ENCODE results near the gene VARS1.
A peak's percentile ranks its signal among the peaks of the same experiment; 100 is the strongest.
"Not testable (repeated sequence)": the region's sequence is repeated elsewhere in the genome, so short reads cannot be mapped to it uniquely, and the experiment has no call there.

Gene VARS1

DNA sequence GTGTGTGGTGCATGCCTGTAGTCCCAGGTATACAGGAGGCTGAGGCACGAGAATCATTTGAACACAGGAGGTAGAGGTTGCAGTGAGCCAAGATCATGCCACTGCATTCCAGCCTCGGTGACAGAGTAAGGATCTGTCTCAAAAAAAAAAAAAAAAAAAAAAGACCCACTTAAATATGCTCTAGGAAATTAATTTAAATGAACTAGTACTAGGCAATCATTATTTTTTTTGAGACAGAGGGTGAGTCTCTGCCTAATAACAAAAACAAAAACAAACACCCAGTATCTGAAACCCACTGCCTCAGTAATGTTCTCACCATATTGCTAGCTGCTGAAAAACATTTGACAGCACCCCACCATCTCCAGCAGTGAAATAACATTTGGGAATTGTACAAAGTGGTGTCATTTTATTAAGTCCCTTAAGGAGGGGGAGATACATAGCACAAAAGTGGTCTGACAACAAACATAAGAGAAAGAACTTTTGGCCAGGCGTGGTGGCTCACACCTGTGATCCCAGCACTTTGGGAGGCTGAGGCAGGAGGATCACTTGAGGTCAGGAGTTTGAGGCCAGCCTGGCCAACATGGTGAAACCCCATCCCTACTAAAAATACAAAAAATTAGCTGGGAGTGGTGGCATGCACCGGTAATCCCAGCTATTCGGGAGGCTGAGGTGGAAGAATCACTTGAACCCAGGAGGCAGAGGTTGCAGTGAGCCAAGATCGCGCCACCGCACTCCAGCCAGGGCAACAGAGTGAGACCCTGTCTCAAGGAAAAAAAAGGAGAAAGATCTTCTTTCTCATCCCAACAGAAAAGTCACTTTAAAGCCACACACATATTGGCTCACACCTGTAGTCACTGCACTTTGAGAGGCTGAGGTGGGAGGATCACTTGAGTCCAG, 5.7 kb upstream of the VARS1 start:
- not testable (repeated sequence) for H3K9ac ChIP-seq (ENCODE audit: low read length); H3K4me1 ChIP-seq (ENCODE audit: control insufficient read depth, insufficient read depth, low read length); H3K9me3 ChIP-seq (ENCODE audit: control insufficient read depth, low read length); H3K4me3 ChIP-seq (ENCODE audit: low read length); H3K27me3 ChIP-seq (ENCODE audit: control insufficient read depth, insufficient read depth, low read length); H3K36me3 ChIP-seq (ENCODE audit: control insufficient read depth, insufficient read depth, low read length)

DNA sequence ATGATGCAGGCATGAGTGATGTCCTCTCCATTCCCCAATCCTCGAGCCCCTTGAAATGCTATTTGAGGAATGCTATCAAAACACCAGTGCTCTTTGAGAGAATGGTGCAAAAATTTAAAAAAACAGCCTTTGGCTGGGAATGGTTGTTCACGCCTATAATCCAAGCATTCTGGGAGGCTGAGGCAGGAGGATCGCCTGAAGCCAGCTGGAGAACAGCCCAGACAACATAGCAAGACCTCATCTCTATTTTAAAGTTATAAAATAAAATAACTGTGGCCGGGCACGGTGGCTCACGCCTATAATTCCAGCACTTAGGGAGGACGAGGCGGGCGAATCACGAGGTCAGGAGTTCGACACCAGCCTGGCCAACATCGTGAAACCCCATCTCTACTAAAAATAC, 4.2 kb upstream of the VARS1 start:
- H3K27me3 ChIP-seq (ENCODE audit: control insufficient read depth, insufficient read depth, low read length): no peaks in the 10 kb centered on the region
- H3K36me3 ChIP-seq (ENCODE audit: control insufficient read depth, insufficient read depth, low read length): no peaks in the 10 kb centered on the region
- H3K9ac ChIP-seq (ENCODE audit: low read length): no peak overlapping the region
- no peak overlapping the region for H3K4me3 ChIP-seq (ENCODE audit: low read length)
- peaks cover 1% of the 10 kb centered on the region for H3K4me1 ChIP-seq (ENCODE audit: control insufficient read depth, insufficient read depth, low read length)
- no peaks in the 10 kb centered on the region for H3K9me3 ChIP-seq (ENCODE audit: control insufficient read depth, low read length)

- Histone ChIP-seq H3K4me1 (ENCODE audit: control insufficient read depth, insufficient read depth, low read length) (peaks cover 9% of the 10 kb centered on the region), H3K9ac (ENCODE audit: low read length) (no peak overlapping the region), H3K4me3 (ENCODE audit: low read length) (no peak overlapping the region), H3K27me3 (ENCODE audit: control insufficient read depth, insufficient read depth, low read length) (no peaks in the 10 kb centered on the region), H3K9me3 (ENCODE audit: control insufficient read depth, low read length) (no peaks in the 10 kb centered on the region), H3K36me3 (ENCODE audit: control insufficient read depth, insufficient read depth, low read length) (no peaks in the 10 kb centered on the region)
Measured at GRCh38 chr6:31797588-31797987, 2.0 kb upstream of the VARS1 start.

DNA sequence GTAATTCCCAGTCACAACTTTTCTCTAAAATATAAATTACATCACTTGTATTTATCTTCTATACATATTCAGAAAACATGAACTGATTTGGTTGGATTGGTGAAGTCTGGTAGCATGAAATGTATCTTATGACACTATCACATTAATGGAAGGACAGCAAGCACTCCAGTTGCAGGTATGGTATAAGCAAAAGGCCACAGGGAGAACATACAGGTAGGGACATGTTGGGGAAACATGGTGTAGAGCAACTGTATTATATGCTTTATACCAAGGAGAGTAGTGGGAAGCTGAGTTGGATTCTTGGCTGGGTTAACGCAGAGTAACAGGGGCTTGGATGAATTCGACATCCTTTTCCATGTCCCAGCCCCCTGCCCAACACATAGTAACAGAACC, 1.4 kb upstream of the VARS1 start:
- no peaks in the 10 kb centered on the region for H3K36me3 ChIP-seq (ENCODE audit: control insufficient read depth, insufficient read depth, low read length)
- H3K9me3 ChIP-seq (ENCODE audit: control insufficient read depth, low read length): no peaks in the 10 kb centered on the region
- no peak overlapping the region for H3K9ac ChIP-seq (ENCODE audit: low read length)
- H3K4me3 ChIP-seq (ENCODE audit: low read length): no peak overlapping the region
- H3K27me3 ChIP-seq (ENCODE audit: control insufficient read depth, insufficient read depth, low read length): no peaks in the 10 kb centered on the region
- H3K4me1 ChIP-seq (ENCODE audit: control insufficient read depth, insufficient read depth, low read length): peaks cover 9% of the 10 kb centered on the region

GRCh38 chr6:31794866-31795615, 511 bp downstream of the VARS1 start:
- Histone ChIP-seq H3K9me3 (ENCODE audit: control insufficient read depth, low read length) (no peaks in the 10 kb centered on the region), H3K36me3 (ENCODE audit: control insufficient read depth, insufficient read depth, low read length) (no peaks in the 10 kb centered on the region)

DNA sequence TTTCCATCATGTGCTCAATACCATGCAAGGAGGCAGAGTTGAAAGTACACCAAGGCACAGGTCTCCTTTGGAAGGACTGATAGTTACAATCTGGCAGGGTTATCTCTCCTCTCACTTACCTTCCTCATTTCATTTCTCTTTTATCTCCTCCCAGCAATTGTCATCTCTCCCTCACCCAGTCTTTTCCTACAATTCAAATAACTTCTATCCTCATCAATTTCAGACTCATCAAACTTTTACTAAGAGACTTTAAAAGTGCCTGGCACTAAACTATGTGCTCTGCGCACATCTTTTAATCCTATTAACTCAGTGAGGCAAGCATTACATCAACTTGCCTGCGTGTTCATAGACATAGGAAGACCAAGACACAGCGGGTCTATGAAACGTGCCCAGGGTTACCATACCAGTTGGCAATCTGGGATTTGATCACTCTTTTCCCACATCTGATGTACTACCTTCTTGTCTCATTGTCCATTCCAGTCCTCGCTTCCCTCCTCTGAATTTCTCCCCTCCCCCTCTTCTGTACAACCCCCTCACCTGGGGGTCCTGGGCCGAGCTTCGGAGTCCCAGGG, 1.2 kb downstream of the VARS1 start:
- Histone ChIP-seq H3K9ac (ENCODE audit: low read length) (peak overlapping the region; percentile 98), H3K27me3 (ENCODE audit: control insufficient read depth, insufficient read depth, low read length) (no peaks in the 10 kb centered on the region), H3K36me3 (ENCODE audit: control insufficient read depth, insufficient read depth, low read length) (no peaks in the 10 kb centered on the region), H3K9me3 (ENCODE audit: control insufficient read depth, low read length) (no peaks in the 10 kb centered on the region), H3K4me1 (ENCODE audit: control insufficient read depth, insufficient read depth, low read length) (peaks cover 9% of the 10 kb centered on the region), H3K4me3 (ENCODE audit: low read length) (peak overlapping the region; percentile 77)

More at GRCh38 chr6:31794866-31795615, 511 bp downstream of the VARS1 start:
- Histone ChIP-seq H3K4me1 (ENCODE audit: control insufficient read depth, insufficient read depth, low read length) (peaks cover 9% of the 10 kb centered on the region), H3K4me3 (ENCODE audit: low read length) (peak overlapping the region; percentile 77), H3K9ac (ENCODE audit: low read length) (peak overlapping the region; percentile 98), H3K27me3 (ENCODE audit: control insufficient read depth, insufficient read depth, low read length) (no peaks in the 10 kb centered on the region)

DNA sequence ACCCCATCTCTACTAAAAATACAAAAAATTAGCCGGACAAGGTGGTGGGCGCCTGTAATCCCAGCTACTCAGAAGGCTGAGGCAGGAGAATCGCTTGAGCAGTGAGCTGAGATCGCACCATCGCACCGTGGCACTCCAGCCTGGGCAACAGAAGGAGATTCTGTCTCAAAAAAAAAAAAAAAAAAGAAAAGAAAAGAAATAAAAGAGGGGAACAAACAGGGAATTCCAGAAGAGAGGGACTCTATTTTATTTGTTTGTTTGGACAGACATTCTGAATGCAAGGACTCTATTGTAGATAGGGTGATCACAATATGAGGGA, 1.7 kb downstream of the VARS1 start:
- not testable (repeated sequence) for H3K36me3 ChIP-seq (ENCODE audit: control insufficient read depth, insufficient read depth, low read length); H3K27me3 ChIP-seq (ENCODE audit: control insufficient read depth, insufficient read depth, low read length); H3K4me3 ChIP-seq (ENCODE audit: low read length); H3K9me3 ChIP-seq (ENCODE audit: control insufficient read depth, low read length); H3K4me1 ChIP-seq (ENCODE audit: control insufficient read depth, insufficient read depth, low read length)
- peak overlapping the region; percentile 98 for H3K9ac ChIP-seq (ENCODE audit: low read length)

DNA sequence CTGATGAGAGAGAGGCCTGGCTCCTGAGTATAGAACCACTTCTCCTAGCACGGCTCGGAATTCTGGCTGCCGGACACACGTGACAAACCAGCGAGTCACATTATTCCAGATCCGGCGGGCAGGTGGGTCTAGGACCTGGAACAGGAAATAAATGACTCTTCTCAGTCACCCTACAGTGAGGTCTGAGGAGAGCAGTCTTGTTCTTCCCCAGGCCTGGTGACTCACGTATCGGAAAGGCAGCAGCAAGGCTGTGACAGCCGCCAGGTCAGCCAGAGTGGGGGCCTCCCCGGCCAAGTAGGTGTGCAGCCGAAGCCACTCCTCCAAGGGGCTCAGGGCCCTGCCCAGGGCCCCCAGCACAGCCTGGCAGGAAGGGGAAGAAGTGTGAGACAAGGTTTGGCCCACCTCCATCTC, 2.8 kb downstream of the VARS1 start:
- H3K4me1 ChIP-seq (ENCODE audit: control insufficient read depth, insufficient read depth, low read length): peaks cover 9% of the 10 kb centered on the region
- no peaks in the 10 kb centered on the region for H3K9me3 ChIP-seq (ENCODE audit: control insufficient read depth, low read length)
- no peaks in the 10 kb centered on the region for H3K36me3 ChIP-seq (ENCODE audit: control insufficient read depth, insufficient read depth, low read length)
- no peaks in the 10 kb centered on the region for H3K27me3 ChIP-seq (ENCODE audit: control insufficient read depth, insufficient read depth, low read length)
- H3K4me3 ChIP-seq (ENCODE audit: low read length): no peak overlapping the region
- H3K9ac ChIP-seq (ENCODE audit: low read length): no peak overlapping the region

- no peaks in the 10 kb centered on the region for H3K27me3 ChIP-seq (ENCODE audit: control insufficient read depth, insufficient read depth, low read length)
- H3K9ac ChIP-seq (ENCODE audit: low read length): no peak overlapping the region
- no peaks in the 10 kb centered on the region for H3K36me3 ChIP-seq (ENCODE audit: control insufficient read depth, insufficient read depth, low read length)
- H3K4me1 ChIP-seq (ENCODE audit: control insufficient read depth, insufficient read depth, low read length): peaks cover 9% of the 10 kb centered on the region
- H3K4me3 ChIP-seq (ENCODE audit: low read length): no peak overlapping the region
- no peaks in the 10 kb centered on the region for H3K9me3 ChIP-seq (ENCODE audit: control insufficient read depth, low read length)
Measured at GRCh38 chr6:31792090-31792374, 3.5 kb downstream of the VARS1 start.

DNA sequence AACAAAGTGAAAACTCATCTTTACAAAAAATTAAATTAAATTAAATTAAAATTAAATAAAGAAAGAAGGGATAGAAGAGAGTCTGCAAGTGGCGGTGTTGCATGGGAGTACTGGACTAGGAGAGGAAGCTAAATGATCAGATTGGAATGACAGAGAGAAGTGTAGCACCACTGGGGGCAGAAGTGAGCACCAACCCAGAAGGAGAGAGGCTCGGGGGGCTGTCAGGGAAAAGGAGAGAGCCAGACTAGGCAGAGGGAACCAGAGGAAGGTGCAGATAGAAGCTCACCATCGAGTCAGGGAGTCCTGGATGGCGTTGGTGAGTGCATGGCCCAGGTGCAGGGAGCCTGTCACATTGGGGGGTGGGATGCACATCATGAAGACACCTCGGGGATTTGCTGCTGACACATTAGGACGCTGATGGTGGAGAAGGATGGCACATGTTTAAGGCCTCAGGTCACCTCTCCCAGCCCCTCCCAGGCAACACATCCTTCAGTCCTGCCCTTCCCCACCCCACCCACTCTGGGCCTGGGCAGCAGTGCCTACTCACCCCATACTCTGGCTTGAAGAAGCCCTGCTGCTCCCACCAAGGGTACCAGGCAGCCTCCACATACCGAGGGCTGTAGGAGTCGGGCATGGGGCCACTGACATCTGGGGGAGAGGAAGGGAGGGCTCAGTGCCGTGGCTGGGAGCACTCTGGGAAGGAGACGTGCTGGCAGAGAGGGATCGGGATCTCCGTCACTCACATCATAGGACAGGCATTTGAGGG, 4.0 kb downstream of the VARS1 start:
- H3K9ac ChIP-seq (ENCODE audit: low read length): no peak overlapping the region
- peaks cover 9% of the 10 kb centered on the region for H3K4me1 ChIP-seq (ENCODE audit: control insufficient read depth, insufficient read depth, low read length)
- H3K9me3 ChIP-seq (ENCODE audit: control insufficient read depth, low read length): no peaks in the 10 kb centered on the region
- H3K27me3 ChIP-seq (ENCODE audit: control insufficient read depth, insufficient read depth, low read length): no peaks in the 10 kb centered on the region
- H3K36me3 ChIP-seq (ENCODE audit: control insufficient read depth, insufficient read depth, low read length): no peaks in the 10 kb centered on the region
- H3K4me3 ChIP-seq (ENCODE audit: low read length): no peak overlapping the region

- H3K27me3 ChIP-seq (ENCODE audit: control insufficient read depth, insufficient read depth, low read length): no peaks in the 10 kb centered on the region
- H3K4me3 ChIP-seq (ENCODE audit: low read length): no peak overlapping the region
- no peaks in the 10 kb centered on the region for H3K9me3 ChIP-seq (ENCODE audit: control insufficient read depth, low read length)
- peaks cover 16% of the 10 kb centered on the region for H3K36me3 ChIP-seq (ENCODE audit: control insufficient read depth, insufficient read depth, low read length)
- H3K9ac ChIP-seq (ENCODE audit: low read length): no peak overlapping the region
- H3K4me1 ChIP-seq (ENCODE audit: control insufficient read depth, insufficient read depth, low read length): no peaks in the 10 kb centered on the region
Measured at GRCh38 chr6:31785475-31785874, 10.1 kb downstream of the VARS1 start.

All from mucosa of stomach (tissue), 1 donor.